Neuronal stem cell (in vitro differentiated cells): Measurements from ENCODE around the gene ERCC6L2.

ENCODE experiments used
- DNase-seq: peaks from one replicate; pipeline ENCODE4 v3.0.0-alpha.2; 2013; ENCODE audit warnings: low spot score
- H2AFZ ChIP-seq: one replicate; pipeline ENCODE4 v1.6.1; 2013; ENCODE audit warnings: mild to moderate bottlenecking, low read length, inconsistent platforms
- H2AK5ac ChIP-seq: 2 replicates; pipeline ENCODE4 v1.6.1; 2013; ENCODE audit warnings: low read depth, mild to moderate bottlenecking, inconsistent platforms, low read length, moderate library complexity, mixed read lengths
- H2BK120ac ChIP-seq: 2 replicates; pipeline ENCODE4 v1.6.1; 2013; ENCODE audit warnings: low read depth, mild to moderate bottlenecking, inconsistent platforms, low read length, moderate library complexity, mixed read lengths
- H2BK12ac ChIP-seq: one replicate; pipeline ENCODE4 v1.6.1; 2013; ENCODE audit warnings: low read length, inconsistent platforms
- H2BK15ac ChIP-seq: 2 replicates; pipeline ENCODE4 v1.6.1; 2013; ENCODE audit warnings: mild to moderate bottlenecking, low read length, inconsistent platforms, mixed read lengths
- H2BK5ac ChIP-seq: one replicate; pipeline ENCODE4 v1.6.1; 2013; ENCODE audit warnings: inconsistent platforms, mild to moderate bottlenecking, low read length, moderate library complexity
- H3K14ac ChIP-seq: one replicate; pipeline ENCODE4 v1.6.1; 2013; ENCODE audit warnings: low read length, inconsistent platforms
- H3K18ac ChIP-seq: 2 replicates; pipeline ENCODE4 v1.6.1; 2013; ENCODE audit warnings: low read length, inconsistent platforms
- H3K23ac ChIP-seq: 2 replicates; pipeline ENCODE4 v1.6.1; 2013; ENCODE audit warnings: low read depth, mild to moderate bottlenecking, mixed read lengths, low read length, inconsistent platforms; ENCODE audit not compliant: poor library complexity
- H3K27ac ChIP-seq: replicated peaks from 3 replicates; pipeline ENCODE4 v1.5.1; 2013; ENCODE audit warnings: low read length, inconsistent platforms
- H3K27me3 ChIP-seq, 3 experiments: 2 replicates each; pipeline ENCODE4 v1.6.1; 2013; ENCODE audit warnings: low read length in 3 of 3, mild to moderate bottlenecking in 2 of 3, inconsistent platforms in 1 of 3, low read depth in 1 of 3, mixed read lengths in 1 of 3, moderate library complexity in 1 of 3; ENCODE audit not compliant: control insufficient read depth in 3 of 3, insufficient read depth in 3 of 3
- H3K36me3 ChIP-seq, 2 donors: replicated peaks in 1 of 2; 2 replicates each; pipeline ENCODE4 v1.6.1; 2013; ENCODE audit warnings: low read length in 2 of 2; ENCODE audit not compliant: control insufficient read depth in 2 of 2, insufficient read depth in 2 of 2
- H3K4ac ChIP-seq: 2 replicates; pipeline ENCODE4 v1.6.1; 2013; ENCODE audit warnings: inconsistent platforms, mild to moderate bottlenecking, low read length, moderate library complexity
- H3K4me1 ChIP-seq, 2 donors: 1 replicate in 1 of 2; 2 replicates in 1 of 2; pipeline ENCODE4 v1.6.1; 2013; ENCODE audit warnings: low read length in 2 of 2, low read depth in 1 of 2; ENCODE audit not compliant: control insufficient read depth in 2 of 2, insufficient read depth in 1 of 2
- H3K4me2 ChIP-seq: one replicate; pipeline ENCODE4 v1.6.1; 2013; ENCODE audit warnings: mild to moderate bottlenecking, low read length, inconsistent platforms; ENCODE audit not compliant: insufficient read depth, poor library complexity, severe bottlenecking
- H3K4me3 ChIP-seq, 2 donors: 2 replicates each; pipeline ENCODE4 v1.5.1; 2013; ENCODE audit warnings: low read length in 2 of 2, mild to moderate bottlenecking in 2 of 2, inconsistent platforms in 1 of 2, moderate library complexity in 1 of 2
- H3K79me1 ChIP-seq: one replicate; pipeline ENCODE4 v1.6.1; 2013; ENCODE audit warnings: low read depth, mild to moderate bottlenecking, inconsistent platforms, low read length, moderate library complexity
- H3K9ac ChIP-seq: one replicate; pipeline ENCODE4 v1.6.1; 2013; ENCODE audit warnings: mild to moderate bottlenecking, low read depth, low read length, inconsistent platforms; ENCODE audit not compliant: poor library complexity
- H3K9me3 ChIP-seq, 2 donors: replicated peaks in 1 of 2; 2 replicates each; pipeline versions ENCODE3 to v1.6.1; 2013; ENCODE audit warnings: low read length in 2 of 2, mild to moderate bottlenecking in 2 of 2, inconsistent platforms in 1 of 2, low read depth in 1 of 2, mixed read lengths in 1 of 2, moderate library complexity in 1 of 2; ENCODE audit not compliant: control insufficient read depth in 2 of 2, insufficient read depth in 1 of 2
- H4K8ac ChIP-seq: one replicate; pipeline ENCODE4 v1.6.1; 2013; ENCODE audit warnings: low read depth, mild to moderate bottlenecking, inconsistent platforms, low read length, moderate library complexity
- H4K91ac ChIP-seq: one replicate; pipeline ENCODE4 v1.6.1; 2013; ENCODE audit warnings: low read length, low read depth, mild to moderate bottlenecking, inconsistent platforms; ENCODE audit not compliant: poor library complexity
- WGBS, 2 donors: extraction: QIAGEN DNeasy Blood & Tissue Kit; methylation state at CpG; one replicate each; pipeline ENCODE4 v1.1.7; 2013; ENCODE audit warnings: missing lambda C conversion rate in 2 of 2, mixed read lengths in 1 of 2; ENCODE audit not compliant: insufficient read length in 2 of 2, insufficient replicate concordance in 1 of 2; ENCODE audit errors: extremely low coverage in 2 of 2; 5-methylcytosine and 5-hydroxymethylcytosine counted together

ERCC6L2 gene

DNA sequence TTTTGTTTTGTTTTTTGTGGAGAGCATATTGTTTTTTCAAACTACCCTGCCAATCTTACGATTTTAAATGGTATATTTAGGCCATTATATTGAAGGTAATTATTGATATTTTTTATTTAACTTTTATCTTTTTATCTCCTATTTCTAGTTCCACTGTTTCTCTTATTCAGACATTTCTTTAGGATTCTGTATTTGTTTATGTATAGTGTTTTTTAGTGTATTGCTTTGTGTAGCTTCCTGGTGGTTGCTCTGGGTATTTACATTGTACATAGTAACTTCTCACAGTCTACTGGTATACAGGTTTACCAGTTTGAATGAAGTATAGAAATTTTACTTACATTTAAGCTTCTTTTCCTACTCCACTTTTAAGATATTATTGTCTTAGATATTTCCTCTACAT lies 63.2 kb downstream of the ERCC6L2 start:
- Histone ChIP-seq H4K91ac (no peak overlapping the region), H3K4me2 (no peak overlapping the region), H3K4me3 (no peak overlapping the region), H3K36me3 (peaks cover 7 to 91% of the 10 kb centered on the region in 2 donors), H3K27ac (no peak overlapping the region), H3K9ac (no peak overlapping the region), H2BK12ac (no peak overlapping the region), H3K79me1 (no peaks in the 10 kb centered on the region), H3K4ac (no peak overlapping the region), H2BK5ac (no peak overlapping the region), H3K14ac (no peak overlapping the region), H3K18ac (no peak overlapping the region), H3K23ac (no peak overlapping the region), H3K4me1 (no peaks in the 10 kb centered on the region), H3K27me3 (no peaks in the 10 kb centered on the region), H2AFZ (no peak overlapping the region), H2AK5ac (no peak overlapping the region), H2BK120ac (no peak overlapping the region), H4K8ac (no peak overlapping the region), H3K9me3 (peaks cover 6 to 66% of the 10 kb centered on the region in 2 donors), H2BK15ac (no peak overlapping the region)
- WGBS, 2 donors = no CpG with 5 or more reads among the region's 1 CpG
- DNase-seq = no peak

DNA sequence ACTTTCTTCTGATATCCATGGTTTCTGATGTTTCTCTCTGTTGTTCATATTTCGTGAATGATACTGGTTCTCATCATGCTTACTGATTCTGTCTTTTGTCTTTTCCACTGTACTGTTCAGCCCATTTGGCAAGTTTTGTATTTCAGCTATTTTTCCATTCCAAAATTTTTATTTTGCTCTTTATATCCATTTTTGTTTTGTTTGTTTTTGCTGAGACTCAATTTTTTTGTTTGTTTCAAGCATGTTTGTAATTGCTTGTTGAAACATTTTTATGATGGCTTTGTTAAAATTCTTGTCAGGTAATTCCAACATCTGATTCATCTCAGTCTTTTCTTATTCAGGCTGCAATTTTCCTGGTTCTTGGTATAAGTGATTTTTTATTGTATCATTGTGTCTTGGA lies 64.0 kb downstream of the ERCC6L2 start:
- H2BK5ac ChIP-seq = no peak overlapping the region
- H2BK120ac ChIP-seq = no peak overlapping the region
- no peaks in the 10 kb centered on the region for H3K4me1 ChIP-seq
- no peak overlapping the region for H3K9ac ChIP-seq
- no peaks in the 10 kb centered on the region for H3K79me1 ChIP-seq
- H3K4me2 ChIP-seq = no peak overlapping the region
- no peak overlapping the region for H2AFZ ChIP-seq
- H2BK15ac ChIP-seq = no peak overlapping the region
- H3K9me3 ChIP-seq = peaks cover 6 to 67% of the 10 kb centered on the region in 2 donors
- H3K14ac ChIP-seq = no peak overlapping the region
- H2BK12ac ChIP-seq = no peak overlapping the region
- no peak overlapping the region for H2AK5ac ChIP-seq
- H3K36me3 ChIP-seq = peaks cover 6 to 91% of the 10 kb centered on the region in 2 donors
- H3K4ac ChIP-seq = no peak overlapping the region
- no peak overlapping the region for H4K8ac ChIP-seq
- H3K27ac ChIP-seq = no peak overlapping the region
- H4K91ac ChIP-seq = no peak overlapping the region
- WGBS, 2 donors = no CpG with 5 or more reads among the region's 1 CpG
- no peak overlapping the region for H3K18ac ChIP-seq
- no peak for DNase-seq
- no peak overlapping the region for H3K23ac ChIP-seq
- no peak overlapping the region for H3K4me3 ChIP-seq
- no peaks in the 10 kb centered on the region for H3K27me3 ChIP-seq

DNA sequence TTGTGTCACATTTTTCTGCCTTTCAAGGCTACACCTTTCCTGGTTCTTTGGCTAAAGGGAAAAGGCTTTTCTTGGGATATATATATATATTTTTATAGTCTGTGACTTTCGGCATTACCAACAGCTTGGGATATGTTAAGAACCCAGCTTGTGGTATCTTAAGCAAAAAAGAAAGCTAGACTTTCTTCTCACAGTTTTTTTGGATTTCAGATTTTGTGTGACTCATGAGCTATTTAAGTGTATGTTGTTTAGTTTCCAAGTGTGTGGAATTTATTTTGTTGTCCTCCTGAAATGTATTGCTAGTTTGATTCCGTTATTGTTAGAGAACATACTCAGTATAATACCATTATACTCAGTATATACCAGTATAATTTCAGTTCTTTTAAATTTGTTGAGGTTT lies 64.8 kb downstream of the ERCC6L2 start:
- Histone ChIP-seq H2BK15ac (no peak overlapping the region), H2BK5ac (no peak overlapping the region), H2BK12ac (no peak overlapping the region), H3K36me3 (peaks cover 6 to 84% of the 10 kb centered on the region in 2 donors), H2AK5ac (no peak overlapping the region), H3K4me3 (no peak overlapping the region), H3K27me3 (no peaks in the 10 kb centered on the region), H3K23ac (no peak overlapping the region), H4K91ac (no peak overlapping the region), H3K79me1 (no peaks in the 10 kb centered on the region), H3K18ac (no peak overlapping the region), H3K4me2 (no peak overlapping the region), H3K9ac (no peak overlapping the region), H3K9me3 (peaks cover 6 to 67% of the 10 kb centered on the region in 2 donors), H3K4me1 (no peaks in the 10 kb centered on the region), H2AFZ (no peak overlapping the region), H3K14ac (no peak overlapping the region), H4K8ac (no peak overlapping the region), H2BK120ac (no peak overlapping the region), H3K27ac (no peak overlapping the region), H3K4ac (no peak overlapping the region)
- WGBS, 2 donors = no CpG with 5 or more reads among the region's 2 CpGs
- no peak for DNase-seq

DNA sequence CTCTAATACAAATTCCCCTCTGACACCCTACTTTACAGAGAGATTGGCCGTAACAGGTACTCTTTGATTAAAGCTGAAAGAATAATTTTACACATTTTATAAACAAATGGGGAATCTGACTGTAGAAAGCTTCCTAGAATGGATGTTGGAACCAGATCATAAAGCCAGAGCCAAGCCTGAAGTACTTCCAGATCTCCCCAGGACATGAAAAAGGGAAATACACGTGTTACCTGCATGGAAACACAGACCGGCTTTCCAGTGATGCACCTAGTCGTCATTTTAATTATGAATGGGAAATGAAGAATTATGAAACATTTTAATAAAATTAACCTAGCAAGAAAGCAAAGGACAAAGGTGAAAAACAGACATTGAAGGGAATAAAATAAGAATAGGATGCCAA lies 66.5 kb downstream of the ERCC6L2 start:
- H3K23ac ChIP-seq = no peak overlapping the region
- no peak overlapping the region for H3K18ac ChIP-seq
- no peak overlapping the region for H4K8ac ChIP-seq
- H2BK5ac ChIP-seq = no peak overlapping the region
- no peaks in the 10 kb centered on the region for H3K27me3 ChIP-seq
- H3K79me1 ChIP-seq = no peaks in the 10 kb centered on the region
- H2AK5ac ChIP-seq = no peak overlapping the region
- no peak overlapping the region for H2AFZ ChIP-seq
- peaks cover 7 to 60% of the 10 kb centered on the region in 2 donors for H3K9me3 ChIP-seq
- no peak overlapping the region for H4K91ac ChIP-seq
- H2BK12ac ChIP-seq = no peak overlapping the region
- H3K27ac ChIP-seq = no peak overlapping the region
- peaks cover 6 to 82% of the 10 kb centered on the region in 2 donors for H3K36me3 ChIP-seq
- no peak overlapping the region for H3K4me2 ChIP-seq
- no peaks in the 10 kb centered on the region for H3K4me1 ChIP-seq
- H3K4ac ChIP-seq = no peak overlapping the region
- no peak overlapping the region for H2BK120ac ChIP-seq
- no CpG with 5 or more reads among the region's 4 CpGs for WGBS, 2 donors
- no peak overlapping the region for H3K14ac ChIP-seq
- H3K4me3 ChIP-seq = no peak overlapping the region
- no peak for DNase-seq
- no peak overlapping the region for H3K9ac ChIP-seq
- H2BK15ac ChIP-seq = no peak overlapping the region
